Measurements from ENCODE around the gene GNAQ.

GRCh38 chr9:77810047-77810446 is 221.6 kb downstream of the GNAQ start:
- TF ChIP-seq CTCF (IDR thresholded peaks at IDR 0.05) (no peak), EZH2 (IDR thresholded peaks at IDR 0.05; ENCODE audit: borderline replicate concordance, insufficient read depth, low read depth, low read length, poor library complexity, severe bottlenecking) (no peak)

Data from B cell (primary cell).